Renal cortex interstitium (tissue), 11 donors: ENCODE results near the gene POLR3K. TPM values are rescaled to one million over a fixed set of nuclear protein-coding genes. Genes with fewer than 3 reads are reported as not detected.

Experiments used
- DNase-seq, 11 donors: peaks; one replicate each; pipeline ENCODE4 v3.0.0-alpha.2; 2013; ENCODE audit warnings: low read depth in 9 of 11, low spot score in 4 of 11; ENCODE audit errors: extremely low read depth in 1 of 11
- polyA plus RNA-seq, 3 donors: library from polyadenylated mRNA; unstranded; fragments of 120-200 nt; gene quantifications; one replicate each; pipeline ENCODE4 v1.2.1, GENCODE V29; 2013; ENCODE audit not compliant: insufficient read length in 3 of 3

POLR3K gene
- polyA plus RNA-seq, 3 donors = 11.4 to 14.6 (median 12.5) TPM

GRCh38 chr16:71210-71539, 17.8 kb upstream of the POLR3K start:
- DNase-seq = no peak

- DNase-seq = no peak
These were observed 15.8 kb upstream of the POLR3K start for GRCh38 chr16:69181-69580.

GRCh38 chr16:67884-68789, 14.7 kb upstream of the POLR3K start:
- no peak for DNase-seq

- DNase-seq = no peak
These were observed 13.9 kb upstream of the POLR3K start for GRCh38 chr16:67183-67791.

GRCh38 chr16:66309-67182, 13.1 kb upstream of the POLR3K start:
- DNase-seq = no peak

- DNase-seq = peak in 1 of 11 donors; percentile 57
These were observed 12.3 kb upstream of the POLR3K start for GRCh38 chr16:65745-66144.

GRCh38 chr16:64914-65255, 11.5 kb upstream of the POLR3K start:
- no peak for DNase-seq

- no peak for DNase-seq
These were observed 10.8 kb upstream of the POLR3K start for GRCh38 chr16:63998-64913.

- DNase-seq = no peak
These were observed 10.1 kb upstream of the POLR3K start for GRCh38 chr16:63466-63865.

- DNase-seq = no peak
These were observed 9.6 kb upstream of the POLR3K start for GRCh38 chr16:62968-63391.

GRCh38 chr16:62283-62967, 9.0 kb upstream of the POLR3K start:
- DNase-seq = no peak

GRCh38 chr16:61879-62281, 8.5 kb upstream of the POLR3K start:
- DNase-seq = no peak

- DNase-seq = no peak
These were observed 7.8 kb upstream of the POLR3K start for GRCh38 chr16:60929-61878.

GRCh38 chr16:60166-60565, 6.8 kb upstream of the POLR3K start:
- DNase-seq = no peak

GRCh38 chr16:59440-60059, 6.1 kb upstream of the POLR3K start:
- no peak for DNase-seq

- DNase-seq = no peak
These were observed 5.4 kb upstream of the POLR3K start for GRCh38 chr16:58491-59439.
